Spleen (tissue), 11 donors: ENCODE results near the gene KLRC2. TPM values are rescaled to one million over a fixed set of nuclear protein-coding genes. Genes with fewer than 3 reads are reported as not detected.
"Not testable (repeated sequence)": the region's sequence is repeated elsewhere in the genome, so short reads cannot be mapped to it uniquely, and the experiment has no call there.

Experiments used
- DNase-seq: peaks from one replicate; pipeline ENCODE4 v3.0.0-alpha.2; 2020
- H3K27ac ChIP-seq, 8 donors: fragments of 200-600 bp; sonication (generic) in 7 of 8; 1 replicate in 4 of 8; 2 replicates in 4 of 8; pipeline versions ENCODE4 v1.5.0 to v1.8.0; 2016 to 2021; ENCODE audit warnings: inconsistent platforms in 4 of 8, mild to moderate bottlenecking in 4 of 8, moderate library complexity in 1 of 8
- H3K27me3 ChIP-seq, 7 donors: fragments of 200-600 bp; sonication (generic) in 6 of 7; replicated peaks in 1 of 7; 1 replicate in 4 of 7; 2 replicates in 3 of 7; pipeline versions ENCODE4 v1.5.0 to v1.8.0; 2016 to 2021; ENCODE audit warnings: inconsistent platforms in 3 of 7, mild to moderate bottlenecking in 1 of 7
- H3K36me3 ChIP-seq, 6 donors: fragments of 200-600 bp; sonication (generic) in 5 of 6; 1 replicate in 4 of 6; 2 replicates in 2 of 6; pipeline versions ENCODE4 v1.5.0 to v1.8.0; 2016 to 2021; ENCODE audit warnings: inconsistent platforms in 2 of 6
- H3K4me1 ChIP-seq, 6 donors: fragments of 200-600 bp; sonication (generic) in 5 of 6; 1 replicate in 3 of 6; 2 replicates in 3 of 6; pipeline versions ENCODE4 v1.5.0 to v1.8.0; 2016 to 2021; ENCODE audit warnings: inconsistent platforms in 3 of 6
- H3K4me3 ChIP-seq, 8 donors: fragments of 200-600 bp; sonication (generic) in 7 of 8; 1 replicate in 4 of 8; 2 replicates in 4 of 8; pipeline versions ENCODE4 v1.5.0 to v1.8.0; 2016 to 2021; ENCODE audit warnings: inconsistent platforms in 4 of 8, mild to moderate bottlenecking in 4 of 8, moderate library complexity in 2 of 8
- H3K9me3 ChIP-seq, 8 donors: fragments of 200-600 bp; sonication (generic) in 7 of 8; 1 replicate in 4 of 8; 2 replicates in 4 of 8; pipeline versions ENCODE4 v1.5.0 to v1.8.0; 2016 to 2021; ENCODE audit warnings: inconsistent platforms in 4 of 8
- POLR2A ChIP-seq, 3 donors: fragments of 450-650 bp; IDR thresholded peaks; one replicate each; pipeline ENCODE4 v1.5.1; 2017; ENCODE audit warnings: antibody characterized with exemption in 3 of 3, mild to moderate bottlenecking in 1 of 3
- POLR2AphosphoS5 ChIP-seq, 3 donors: sonication (generic); formaldehyde crosslinking; IDR thresholded peaks; one replicate each; pipeline ENCODE4 v1.5.1; 2017; ENCODE audit warnings: antibody characterized with exemption in 3 of 3
- WGBS, 5 donors: extraction: QIAGEN DNeasy Blood & Tissue Kit in 3 of 5; methylation state at CpG; one replicate each; pipeline versions ENCODE4 v1.1.5 to v1.1.7; 2013 to 2018; 5-methylcytosine and 5-hydroxymethylcytosine counted together
- intact Hi-C: fragments of 100-400 bp; cut with DNase I; formaldehyde crosslinking; loops from one replicate; pipeline ENCODE4 v1.15.0; 2023; ENCODE audit warnings: low total_unique reads
- polyA plus RNA-seq, 3 donors: library from polyadenylated mRNA; stranded (reverse); fragments of 200-250 nt; gene quantifications; one replicate each; pipeline ENCODE4 v1.2.1, GENCODE V29; 2013
- total RNA-seq, 7 donors: library from RNA; depleted of rRNA in 3 of 7; stranded (reverse); fragments of >200 nt in 3 of 7; fragmentation: NEBNext Ultra II Directional in 4 of 7; extraction: Animal tissue kit (Norgen Biotek cat#: 25700) in 4 of 7; gene quantifications; one replicate each; pipeline versions ENCODE4 v1.1.0 to v1.2.1, GENCODE V29; 2016 to 2021
- TF ChIP-seq, protein P1 (sequence below), 11 experiments: fragments of 200-600 bp in 7 of 11; fragments of 450-650 bp in 4 of 11; sonication (generic) in 4 of 11; IDR thresholded peaks in 8 of 11; conservative IDR thresholded peaks in 3 of 11; 1 replicate in 7 of 11; 2 replicates in 4 of 11; pipeline versions ENCODE4 v1.4.0 to v1.8.0; 2016 to 2021; ENCODE audit warnings: antibody characterized with exemption in 11 of 11, inconsistent platforms in 4 of 11, mild to moderate bottlenecking in 1 of 11
- donor health status: healthy with polysubstance abuse.
- donor health status: DM: no; HTN: no; CAD: no; lungs with moderate emphysema.
- donor health status: DM: no; HTN: no; CAD: no.
- donor health status: Bipolar disorder and iron deficiency.
- donor health status: healthy.
- donor health status: DM: no; HTN: no; CAD: no.
- donor health status: DM: yes; HTN: yes; CAD: no.

The KLRC2 gene
- total and polyA plus RNA-seq, 10 donors = 1.4 to 20.8 (median 3.3) TPM

- no peak for TF ChIP-seq POLR2AphosphoS5 (IDR thresholded peaks at IDR 0.05)
- no peak for TF ChIP-seq POLR2A (IDR thresholded peaks at IDR 0.05)
- TF ChIP-seq, protein P1, sequence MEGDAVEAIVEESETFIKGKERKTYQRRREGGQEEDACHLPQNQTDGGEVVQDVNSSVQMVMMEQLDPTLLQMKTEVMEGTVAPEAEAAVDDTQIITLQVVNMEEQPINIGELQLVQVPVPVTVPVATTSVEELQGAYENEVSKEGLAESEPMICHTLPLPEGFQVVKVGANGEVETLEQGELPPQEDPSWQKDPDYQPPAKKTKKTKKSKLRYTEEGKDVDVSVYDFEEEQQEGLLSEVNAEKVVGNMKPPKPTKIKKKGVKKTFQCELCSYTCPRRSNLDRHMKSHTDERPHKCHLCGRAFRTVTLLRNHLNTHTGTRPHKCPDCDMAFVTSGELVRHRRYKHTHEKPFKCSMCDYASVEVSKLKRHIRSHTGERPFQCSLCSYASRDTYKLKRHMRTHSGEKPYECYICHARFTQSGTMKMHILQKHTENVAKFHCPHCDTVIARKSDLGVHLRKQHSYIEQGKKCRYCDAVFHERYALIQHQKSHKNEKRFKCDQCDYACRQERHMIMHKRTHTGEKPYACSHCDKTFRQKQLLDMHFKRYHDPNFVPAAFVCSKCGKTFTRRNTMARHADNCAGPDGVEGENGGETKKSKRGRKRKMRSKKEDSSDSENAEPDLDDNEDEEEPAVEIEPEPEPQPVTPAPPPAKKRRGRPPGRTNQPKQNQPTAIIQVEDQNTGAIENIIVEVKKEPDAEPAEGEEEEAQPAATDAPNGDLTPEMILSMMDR (IDR thresholded peaks at IDR 0.05 in 8 of 11, conservative IDR thresholded peaks at IDR 0.05 in 3 of 11) = no peak
- Histone ChIP-seq H3K9me3 (no peaks in the 10 kb centered on the region), H3K4me1 (no peaks in the 10 kb centered on the region), H3K27ac (no peak overlapping the region), H3K36me3 (no peaks in the 10 kb centered on the region), H3K27me3 (no peaks in the 10 kb centered on the region), H3K4me3 (no peak overlapping the region)
- DNase-seq = no peak
- 86 to 100% (median 89%) methylated on average over 4 of the region's 4 CpGs for WGBS, 5 donors
- intact Hi-C loops = no loop called here
Observed at GRCh38 chr12:10448236-10448635, 12.4 kb upstream of the KLRC2 start.

DNA sequence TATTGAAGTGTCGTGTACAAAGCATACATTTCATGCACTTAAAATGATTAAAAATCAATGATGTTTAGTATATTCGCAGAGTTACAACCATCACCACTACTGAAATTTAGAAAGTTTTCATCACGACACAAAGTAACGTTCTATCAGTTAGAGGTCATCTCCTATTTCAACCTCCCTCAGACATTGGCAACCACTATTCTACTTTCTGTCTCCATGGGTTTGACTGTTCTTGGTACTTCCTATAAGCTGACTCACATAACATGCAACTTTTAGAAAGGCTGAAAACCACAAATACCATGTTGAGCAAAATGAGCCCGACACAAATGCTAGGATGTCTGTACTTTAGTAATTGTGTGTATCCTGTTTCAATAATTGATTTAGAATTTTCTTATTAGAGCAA is 10.2 kb upstream of the KLRC2 start:
- intact Hi-C loops, H3K9me3 ChIP-seq, DNase-seq, H3K36me3 ChIP-seq, H3K27me3 ChIP-seq, H3K4me3 ChIP-seq, H3K4me1 ChIP-seq, H3K27ac ChIP-seq: not testable (repeated sequence)
- WGBS, 5 donors = 71 to 80% (median 77%) methylated on average over 5 of the region's 5 CpGs

DNA sequence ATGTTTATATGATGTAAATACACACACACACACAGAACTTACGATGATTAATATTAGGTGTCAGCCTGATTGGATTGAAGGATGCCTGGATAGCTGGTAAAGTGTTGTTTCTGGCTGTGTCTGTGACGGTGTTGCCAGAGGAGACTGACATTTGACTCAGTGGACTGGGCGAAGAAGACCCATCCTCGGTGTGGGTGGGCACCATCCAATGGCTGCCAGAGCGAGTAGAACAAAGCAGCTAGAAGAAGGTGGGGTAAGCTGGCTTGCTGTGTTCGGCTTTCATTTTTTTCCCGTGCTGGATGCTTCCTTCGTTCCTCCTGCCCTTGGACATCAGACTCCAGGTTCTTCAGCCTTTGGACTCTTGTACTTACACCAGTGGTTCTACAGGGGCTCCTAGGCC is 5.3 kb upstream of the KLRC2 start:
- DNase-seq, H3K36me3 ChIP-seq, H3K4me3 ChIP-seq, H3K9me3 ChIP-seq, H3K27ac ChIP-seq, intact Hi-C loops, H3K4me1 ChIP-seq, H3K27me3 ChIP-seq: not testable (repeated sequence)
- 84 to 93% (median 92%) methylated on average over 7 to 8 of the region's 8 CpGs for WGBS, 5 donors

- H3K4me3 ChIP-seq, DNase-seq, H3K9me3 ChIP-seq, H3K36me3 ChIP-seq, H3K4me1 ChIP-seq, intact Hi-C loops, H3K27ac ChIP-seq, H3K27me3 ChIP-seq: not testable (repeated sequence)
- 73 to 99% (median 88%) methylated on average over 2 of the region's 2 CpGs for WGBS, 5 donors
Observed at GRCh38 chr12:10439608-10440274, 3.9 kb upstream of the KLRC2 start.

GRCh38 chr12:10437601-10438000 is 1.8 kb upstream of the KLRC2 start:
- H3K4me1 ChIP-seq, intact Hi-C loops, H3K36me3 ChIP-seq, H3K27me3 ChIP-seq, H3K27ac ChIP-seq, H3K4me3 ChIP-seq, DNase-seq, H3K9me3 ChIP-seq: not testable (repeated sequence)
- 33 to 75% (median 60%) methylated on average over 1 to 2 of the region's 2 CpGs; no CpG with 5 or more reads in 1 of the 5 donors for WGBS, 5 donors

GRCh38 chr12:10430623-10431022 is 5.2 kb downstream of the KLRC2 start:
- H3K36me3 ChIP-seq, H3K4me1 ChIP-seq, H3K4me3 ChIP-seq, DNase-seq, H3K27ac ChIP-seq, H3K27me3 ChIP-seq, intact Hi-C loops, H3K9me3 ChIP-seq: not testable (repeated sequence)
- 75 to 89% (median 79%) methylated on average over 4 of the region's 4 CpGs for WGBS, 5 donors

DNA sequence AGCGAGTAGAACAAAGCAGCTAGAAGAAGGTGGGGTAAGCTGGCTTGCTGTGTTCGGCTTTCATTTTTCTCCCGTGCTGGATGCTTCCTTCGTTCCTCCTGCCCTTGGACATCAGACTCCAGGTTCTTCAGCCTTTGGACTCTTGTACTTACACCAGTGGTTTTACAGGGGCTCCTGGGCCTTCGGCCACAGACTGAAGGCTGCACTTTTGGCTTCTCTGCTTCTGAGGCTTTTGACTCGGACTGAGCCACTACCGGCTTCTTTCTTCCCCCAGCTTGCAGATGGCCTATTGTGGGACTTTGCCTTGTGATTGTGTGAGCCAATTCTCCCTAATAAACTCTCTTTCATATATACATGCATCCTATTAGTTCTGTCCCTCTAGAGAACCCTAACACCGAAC is 9.9 kb downstream of the KLRC2 start:
- H3K27ac ChIP-seq, H3K9me3 ChIP-seq: not testable (repeated sequence)
- WGBS, 5 donors = 84 to 93% (median 89%) methylated on average over 7 to 8 of the region's 8 CpGs

GRCh38 chr12:10424260-10424899 is 11.4 kb downstream of the KLRC2 start:
- H3K9me3 ChIP-seq, H3K36me3 ChIP-seq, H3K27me3 ChIP-seq, H3K4me3 ChIP-seq, DNase-seq, H3K4me1 ChIP-seq, H3K27ac ChIP-seq, intact Hi-C loops: not testable (repeated sequence)
- WGBS, 5 donors = 84 to 100% (median 88%) methylated on average over 1 of the region's 1 CpG; no CpG with 5 or more reads in 1 of the 5 donors

More for the DNA sequence above, 9.9 kb downstream of the KLRC2 start:
- H3K36me3 ChIP-seq, H3K27me3 ChIP-seq, DNase-seq, H3K4me3 ChIP-seq, H3K4me1 ChIP-seq, intact Hi-C loops: not testable (repeated sequence)

DNA sequence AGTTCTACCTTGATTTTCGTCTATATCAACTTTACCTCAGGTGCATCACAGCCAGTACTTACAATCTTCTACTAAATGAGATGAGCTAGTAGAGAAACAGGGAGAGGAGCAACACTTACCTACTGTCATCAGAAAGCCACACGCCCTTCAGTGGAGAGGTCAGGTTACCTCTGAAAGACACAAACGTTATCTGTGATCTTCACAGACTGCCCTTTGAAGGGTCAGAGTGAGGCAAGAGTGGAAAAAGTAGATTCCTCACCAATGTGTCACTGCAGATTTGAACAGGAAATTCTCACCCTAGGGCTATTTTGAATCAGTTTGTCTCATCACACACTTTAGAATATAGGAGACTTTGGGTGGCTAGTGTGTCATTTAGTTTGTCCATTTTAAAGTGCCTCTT is 13.7 kb downstream of the KLRC2 start:
- H3K9me3 ChIP-seq, H3K27ac ChIP-seq, H3K4me1 ChIP-seq, intact Hi-C loops, DNase-seq, H3K4me3 ChIP-seq, H3K36me3 ChIP-seq, H3K27me3 ChIP-seq: not testable (repeated sequence)
- WGBS, 5 donors = 48 to 77% (median 58%) methylated on average over 2 of the region's 3 CpGs

GRCh38 chr12:10420334-10420733 is 15.5 kb downstream of the KLRC2 start, which contains the start of gene KLRC3:
TSS of gene KLRC3 (minus strand) at chr12:10420595. CDS start at chr12:10420550, 45 bp downstream.
- intact Hi-C loops, DNase-seq, H3K36me3 ChIP-seq, H3K9me3 ChIP-seq, H3K27ac ChIP-seq, H3K4me1 ChIP-seq, H3K27me3 ChIP-seq: not testable (repeated sequence)
- WGBS, 5 donors = 10 to 34% (median 31%) methylated on average over 1 of the region's 1 CpG
- H3K4me3 ChIP-seq = peak within 1 kb of the TSS in 1 of 8 donors; percentile 19
